ENCODE results near the gene MGAT1. TPM values are rescaled to one million over a fixed set of nuclear protein-coding genes. Genes with fewer than 3 reads are reported as not detected.
"Not testable (repeated sequence)": the region's sequence is repeated elsewhere in the genome, so short reads cannot be mapped to it uniquely, and the experiment has no call there.

The MGAT1 gene
- total RNA-seq, 1 experiment from 2014 or later, result 59.1 TPM

DNA sequence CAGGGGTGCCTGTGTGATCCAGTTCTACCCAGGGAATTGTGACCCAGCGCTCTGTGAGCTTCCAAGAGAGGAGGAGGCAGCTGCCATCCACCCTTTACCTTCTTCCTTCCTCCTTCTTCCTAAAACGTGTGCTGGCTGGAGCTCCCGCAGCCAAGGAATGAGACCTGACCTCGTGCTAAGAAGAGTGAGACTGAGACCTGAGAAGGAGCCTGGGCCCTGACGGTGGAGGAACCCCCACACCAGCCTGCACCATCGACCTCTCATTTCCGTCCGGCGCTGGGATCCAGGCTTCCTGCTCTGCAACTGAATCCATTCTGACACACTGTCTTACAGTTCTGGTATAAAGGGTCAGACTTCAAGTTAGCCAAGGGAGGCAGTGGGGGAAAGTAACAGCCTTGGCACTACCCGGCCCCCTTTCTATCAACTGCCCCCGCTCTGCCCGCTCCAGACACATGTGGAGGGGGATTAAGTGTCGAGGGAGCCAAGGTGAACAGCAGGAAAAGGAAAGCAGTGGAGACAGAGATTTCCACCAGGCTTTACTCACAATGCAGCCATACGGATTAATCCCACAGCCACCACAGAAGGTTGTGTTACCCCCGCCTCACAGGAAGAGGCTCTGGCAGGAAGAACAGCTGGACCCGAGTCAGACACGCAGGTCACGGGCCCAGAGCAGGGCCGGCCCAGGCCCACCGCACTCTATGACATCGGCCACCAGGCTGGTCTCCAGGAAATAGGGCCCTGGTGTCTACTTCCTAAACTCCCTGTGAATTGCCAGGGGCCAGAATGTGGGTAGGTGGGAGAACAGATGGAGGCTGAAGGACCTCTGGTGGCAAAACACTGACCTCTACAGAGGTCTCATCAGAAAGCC, 15.8 kb downstream of the MGAT1 start:
- no peak for DNase-seq (ENCODE audit: low spot score)

DNA sequence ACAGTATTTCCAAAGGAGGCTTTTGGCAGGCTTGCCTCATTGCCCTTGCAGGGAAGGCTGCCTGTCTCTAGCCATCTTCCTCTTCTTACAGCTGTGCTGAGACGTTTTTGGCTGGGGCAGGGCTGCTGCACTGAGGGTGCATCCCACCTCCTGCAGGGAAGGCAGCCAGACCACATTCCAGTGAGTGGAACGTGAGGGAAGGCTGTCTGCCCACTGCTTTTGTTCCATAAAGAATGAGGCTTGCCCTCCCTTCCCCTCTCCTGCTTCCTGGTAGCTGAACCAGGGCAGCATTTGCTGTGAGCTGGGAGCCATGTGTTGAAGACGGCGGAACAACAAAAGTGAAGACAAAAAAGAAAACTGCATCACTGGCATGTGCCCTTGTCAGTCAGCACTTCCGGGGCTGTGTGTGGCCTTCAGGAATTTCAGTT, 16.8 kb downstream of the MGAT1 start:
- peak; percentile 60 for DNase-seq (ENCODE audit: low spot score)

DNA sequence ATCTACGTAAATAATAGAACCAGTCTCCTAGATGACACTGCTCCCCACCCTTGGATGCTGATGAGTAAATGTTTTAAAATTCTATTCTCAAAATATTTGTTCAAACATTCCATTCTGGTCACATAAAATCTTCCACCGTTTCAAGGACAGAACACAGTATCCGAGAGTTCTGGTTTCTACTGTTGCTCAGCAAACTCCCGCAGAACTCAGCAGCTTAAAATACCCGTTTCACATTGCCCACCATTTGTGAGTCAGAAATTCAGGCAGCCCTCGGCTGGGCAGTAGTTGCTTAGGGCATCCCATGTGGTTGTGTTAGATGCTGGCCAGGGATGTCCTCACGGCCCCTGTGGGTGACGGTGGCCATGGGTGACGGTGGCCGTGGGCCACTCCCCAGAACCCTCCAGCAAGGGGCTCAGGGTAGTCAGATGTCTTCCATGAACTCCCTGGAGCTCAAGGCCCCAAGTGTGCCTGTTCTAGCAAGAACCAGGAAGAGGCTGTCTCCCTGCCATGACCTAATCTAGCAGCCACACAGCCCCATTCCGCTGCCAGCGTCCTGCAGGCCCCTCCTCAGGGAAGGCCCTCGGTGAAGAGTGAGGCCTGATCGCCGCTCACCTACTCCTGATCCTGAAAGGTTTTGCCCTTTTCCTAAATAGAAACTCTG, 17.4 kb downstream of the MGAT1 start:
- DNase-seq (ENCODE audit: low spot score), result no peak

DNA sequence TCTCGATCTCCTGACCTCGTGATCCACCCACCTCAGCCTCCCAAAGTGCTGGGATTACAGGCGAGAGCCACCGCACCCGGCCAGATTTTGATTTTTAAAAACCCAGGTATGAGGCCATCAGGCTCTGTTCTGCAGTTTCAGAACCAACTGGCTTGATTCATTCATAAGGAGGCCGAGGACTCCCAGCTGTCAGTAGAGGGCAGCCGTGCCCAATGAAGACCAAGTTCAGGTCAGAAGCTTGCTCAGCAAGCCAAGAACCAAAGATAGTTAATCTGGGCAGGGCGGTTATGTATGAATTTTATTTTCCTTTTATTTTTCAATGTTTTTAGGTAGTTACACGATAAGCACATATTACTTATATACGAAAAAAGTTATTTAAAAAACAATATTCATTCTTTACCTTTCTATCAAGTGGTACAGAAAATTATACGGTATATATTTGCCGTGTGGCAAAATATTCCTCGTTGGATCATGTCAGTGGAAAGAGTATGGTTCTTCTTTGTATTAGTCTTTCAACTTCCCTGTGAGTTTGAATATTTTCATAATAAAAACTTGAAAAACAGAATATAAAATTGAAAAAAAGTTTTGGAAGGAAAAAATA, 18.0 kb downstream of the MGAT1 start:
- DNase-seq (ENCODE audit: low spot score), result peak; percentile 73

DNA sequence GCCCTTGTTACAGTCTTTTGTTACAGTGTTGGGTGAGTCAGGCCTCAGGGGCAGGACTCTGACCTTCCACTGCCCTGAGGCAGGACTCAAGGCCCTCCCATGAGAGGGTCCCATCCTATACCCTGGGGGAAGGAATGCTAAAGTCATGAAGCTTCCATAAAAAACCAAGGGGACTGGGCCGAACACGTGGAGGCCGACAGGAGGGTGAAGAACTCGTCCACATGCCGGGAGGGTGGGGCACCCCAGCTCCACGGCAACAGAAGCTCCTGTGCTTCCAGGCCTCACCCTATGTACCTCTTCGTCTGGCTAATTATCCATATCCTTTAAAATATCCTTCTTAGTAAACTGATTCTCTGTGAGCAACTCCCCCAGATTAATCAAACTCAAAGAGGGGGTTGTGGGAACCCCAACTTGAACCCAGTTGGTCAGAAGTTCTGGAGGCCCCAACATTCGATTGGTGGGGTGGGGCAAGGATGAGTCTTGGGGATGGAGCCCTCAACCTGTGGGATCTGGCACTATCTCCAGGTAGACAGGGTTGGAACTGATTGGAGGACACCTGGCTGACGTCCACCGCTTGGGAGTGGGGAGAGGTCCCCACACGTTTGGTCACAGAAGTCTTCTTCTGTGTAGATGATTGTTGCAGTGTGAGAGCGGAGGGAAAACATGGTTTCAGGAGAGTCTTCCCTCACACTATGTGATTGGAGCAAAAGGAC, 19.1 kb downstream of the MGAT1 start:
- no peak for DNase-seq (ENCODE audit: low spot score)

GRCh38 chr5:180782748-180783147, 19.9 kb downstream of the MGAT1 start:
- DNase-seq (ENCODE audit: low spot score), result no peak

GRCh38 chr5:180781900-180782326, 20.7 kb downstream of the MGAT1 start:
- DNase-seq (ENCODE audit: low spot score), result not testable (repeated sequence)

- DNase-seq (ENCODE audit: low spot score), result no peak
These were observed 22.5 kb downstream of the MGAT1 start for GRCh38 chr5:180779985-180780610.

- DNase-seq (ENCODE audit: low spot score), result no peak
These were observed 25.1 kb downstream of the MGAT1 start for GRCh38 chr5:180777475-180777874.

- no peak for DNase-seq (ENCODE audit: low spot score)
These were observed 26.2 kb downstream of the MGAT1 start for GRCh38 chr5:180776376-180776775.

- no peak for DNase-seq (ENCODE audit: low spot score)
These were observed 27.0 kb downstream of the MGAT1 start for GRCh38 chr5:180775624-180776023.

GRCh38 chr5:180771839-180772238, 30.8 kb downstream of the MGAT1 start:
- DNase-seq (ENCODE audit: low spot score), result no peak

GRCh38 chr5:180769821-180770220, 32.8 kb downstream of the MGAT1 start:
- no peak for DNase-seq (ENCODE audit: low spot score)

DNA sequence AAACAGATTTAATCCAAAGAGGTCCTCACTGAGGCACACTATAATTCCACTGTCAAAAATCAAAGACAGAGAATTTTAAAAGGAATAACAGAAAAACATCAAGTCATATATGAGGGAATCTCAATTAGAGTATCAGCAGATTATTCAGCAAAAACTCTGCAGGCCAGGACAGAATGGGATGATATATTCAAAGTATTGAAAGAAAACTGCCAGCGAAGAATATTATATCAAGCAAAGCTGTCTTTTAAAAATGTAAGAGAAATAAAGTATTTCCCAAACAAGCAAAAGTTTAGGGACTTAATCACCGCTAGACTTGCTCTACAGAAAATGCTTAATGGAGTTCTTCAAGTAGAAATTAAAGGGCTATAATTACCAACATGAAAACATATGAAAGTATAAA, 47.0 kb downstream of the MGAT1 start:
- DNase-seq (ENCODE audit: low spot score), result no peak

DNA sequence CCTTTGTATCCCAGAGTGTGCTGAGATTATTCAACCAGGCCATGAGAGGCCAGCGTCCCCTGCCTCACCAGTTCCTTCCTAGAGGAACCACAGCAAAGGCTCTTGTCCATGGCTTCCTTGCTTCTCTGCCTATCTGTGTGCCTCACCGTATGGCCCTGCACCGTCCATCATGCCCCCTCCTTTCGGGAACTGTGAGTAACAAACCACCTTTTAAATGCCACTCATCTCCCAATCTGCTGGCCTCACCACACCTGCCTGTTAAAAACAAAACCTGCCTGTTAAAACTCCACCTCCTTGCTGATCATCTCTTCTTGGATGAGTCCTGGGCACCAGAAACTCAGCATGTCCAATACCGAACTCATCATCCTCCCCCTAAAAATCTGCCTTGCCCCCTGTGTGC, 58.4 kb downstream of the MGAT1 start:
- DNase-seq (ENCODE audit: low spot score), result no peak

DNA sequence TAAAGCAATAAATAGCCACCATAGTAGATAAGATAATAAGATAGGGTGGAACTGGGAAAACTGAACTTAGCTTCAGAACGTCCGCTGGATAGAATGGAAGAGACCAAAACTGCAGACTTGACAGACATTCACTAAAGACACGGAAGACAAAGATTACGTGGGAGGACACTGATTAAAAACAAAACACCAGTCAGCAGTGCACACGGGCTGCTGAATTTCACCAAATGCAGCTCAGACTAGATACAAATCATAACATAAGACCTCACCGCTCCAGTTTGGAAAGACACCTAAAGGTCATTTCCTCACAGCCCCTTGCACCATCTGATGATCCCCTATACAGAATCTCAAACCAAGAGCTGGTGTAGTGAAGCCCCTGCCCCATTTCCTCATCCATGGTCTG, 59.9 kb downstream of the MGAT1 start:
- no peak for DNase-seq (ENCODE audit: low spot score)

DNA sequence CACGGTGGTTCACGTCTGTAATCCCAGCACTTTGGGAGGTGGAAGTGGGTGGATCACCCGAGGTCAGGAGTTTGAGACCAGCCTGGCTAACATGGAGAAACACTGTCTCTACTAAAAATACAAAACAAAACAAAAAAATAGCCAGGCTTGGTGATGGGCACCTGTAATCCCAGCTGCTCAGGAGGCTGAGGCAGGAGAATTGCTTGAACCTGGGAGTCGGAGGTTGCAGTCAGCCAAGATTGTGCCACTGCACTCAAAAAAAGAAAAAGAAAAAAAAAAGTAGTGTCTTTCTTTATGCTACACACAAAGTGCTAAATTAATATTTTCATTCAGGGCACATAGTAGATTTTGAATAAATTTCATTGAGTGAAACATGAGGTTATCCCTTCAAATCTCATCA, 61.7 kb downstream of the MGAT1 start:
- not testable (repeated sequence) for DNase-seq (ENCODE audit: low spot score)

- no peak for DNase-seq (ENCODE audit: low spot score)
These were observed 62.6 kb downstream of the MGAT1 start, which contains the start of gene OR2Y1 for GRCh38 chr5:180739958-180740357. OR2Y1 (minus strand) TSS chr5:180740058; CDS start chr5:180740058, 0 bp downstream.

DNA sequence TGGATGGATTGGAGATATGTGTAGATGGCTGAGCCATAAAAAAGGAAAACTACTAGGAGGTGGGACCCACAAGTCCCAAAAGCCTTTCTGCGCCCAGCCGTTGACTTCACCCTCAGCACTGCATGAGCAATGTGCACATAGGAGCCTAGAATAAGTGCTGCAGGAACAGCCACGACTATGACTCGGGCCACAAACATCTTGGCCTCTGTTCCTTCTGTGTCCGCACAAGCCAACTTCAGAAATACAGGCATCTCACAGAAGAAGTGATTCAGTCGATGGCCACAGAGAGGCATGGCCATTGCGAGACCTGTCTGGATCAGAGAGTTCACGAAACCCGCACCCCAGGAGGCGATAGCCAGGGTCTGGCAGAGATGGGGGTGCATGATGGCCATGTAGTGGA, 63.3 kb downstream of the MGAT1 start:
- DNase-seq (ENCODE audit: low spot score), result no peak

GRCh38 chr5:180736536-180736935, 66.1 kb downstream of the MGAT1 start:
- DNase-seq (ENCODE audit: low spot score), result no peak

All from H4 (cell line).